ENCODE data around the gene KCNJ3.

- TF ChIP-seq FOXM1 (CRISPR knock-in tag; IDR thresholded peaks at IDR 0.05), result no peak
- no peak for TF ChIP-seq ZNF24 (IDR thresholded peaks at IDR 0.05)
- no peak for TF ChIP-seq ZFP36 (IDR thresholded peaks at IDR 0.05; ENCODE audit: borderline replicate concordance, low read depth, low read length, partially characterized antibody)
Observed at GRCh38 chr2:154850532-154850931, 152.0 kb downstream of the KCNJ3 start.
